OCI-LY3 (cell line): Measurements from ENCODE around the gene ERBB4.

ENCODE experiments used
- EZH2phosphoT487 ChIP-seq: fragments of 200-600 bp; shearing (Covaris generic); IDR thresholded peaks from 2 replicates; pipeline ENCODE4 v1.6.1; 2018; ENCODE audit warnings: antibody characterized with exemption, mixed run types, low read depth
- TF ChIP-seq, protein P1 (sequence below): fragments of 200-600, 300-600 bp; sonication (generic); IDR thresholded peaks from 2 replicates; pipeline ENCODE4 v1.5.1; 2014; ENCODE audit warnings: antibody characterized with exemption, low read length, low read depth

DNA sequence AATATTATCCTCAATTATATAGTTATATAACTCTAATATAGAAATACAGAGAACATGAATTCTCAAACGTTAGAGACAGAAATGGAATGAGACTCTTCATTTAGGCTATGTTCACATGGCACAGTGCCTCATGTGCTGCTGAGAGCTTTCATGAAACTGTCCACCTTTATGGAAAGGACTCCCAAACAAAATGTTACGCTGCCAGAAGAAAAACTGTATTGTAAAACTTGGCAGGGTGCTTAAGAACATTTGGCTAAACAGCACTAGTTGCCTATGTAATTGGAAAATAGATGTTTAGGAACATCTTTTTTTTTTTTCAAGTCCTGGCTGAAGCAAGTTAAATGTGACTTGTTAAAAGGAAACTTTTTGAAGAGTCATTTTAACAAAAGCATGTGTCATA is 396.0 kb downstream of the ERBB4 start:
- TF ChIP-seq, protein P1, sequence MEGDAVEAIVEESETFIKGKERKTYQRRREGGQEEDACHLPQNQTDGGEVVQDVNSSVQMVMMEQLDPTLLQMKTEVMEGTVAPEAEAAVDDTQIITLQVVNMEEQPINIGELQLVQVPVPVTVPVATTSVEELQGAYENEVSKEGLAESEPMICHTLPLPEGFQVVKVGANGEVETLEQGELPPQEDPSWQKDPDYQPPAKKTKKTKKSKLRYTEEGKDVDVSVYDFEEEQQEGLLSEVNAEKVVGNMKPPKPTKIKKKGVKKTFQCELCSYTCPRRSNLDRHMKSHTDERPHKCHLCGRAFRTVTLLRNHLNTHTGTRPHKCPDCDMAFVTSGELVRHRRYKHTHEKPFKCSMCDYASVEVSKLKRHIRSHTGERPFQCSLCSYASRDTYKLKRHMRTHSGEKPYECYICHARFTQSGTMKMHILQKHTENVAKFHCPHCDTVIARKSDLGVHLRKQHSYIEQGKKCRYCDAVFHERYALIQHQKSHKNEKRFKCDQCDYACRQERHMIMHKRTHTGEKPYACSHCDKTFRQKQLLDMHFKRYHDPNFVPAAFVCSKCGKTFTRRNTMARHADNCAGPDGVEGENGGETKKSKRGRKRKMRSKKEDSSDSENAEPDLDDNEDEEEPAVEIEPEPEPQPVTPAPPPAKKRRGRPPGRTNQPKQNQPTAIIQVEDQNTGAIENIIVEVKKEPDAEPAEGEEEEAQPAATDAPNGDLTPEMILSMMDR = no peak
- no peak for TF ChIP-seq EZH2phosphoT487
